KBM-7 (cell line): ENCODE results near the gene ATP6V0E2.

Experiments
- DNase-seq: peaks from one replicate; pipeline ENCODE4 v3.0.0-alpha.2; 2015
- in situ Hi-C: fragments of 300-500 bp; cut with MboI; formaldehyde crosslinking; loops from 2 replicates; pipeline ENCODE4 v1.14.3; 2020; ENCODE audit warnings: low sequenced_read_pairs, low pct_unique_long_range_greater_than_20kb, mixed read lengths

The ATP6V0E2 gene

DNA sequence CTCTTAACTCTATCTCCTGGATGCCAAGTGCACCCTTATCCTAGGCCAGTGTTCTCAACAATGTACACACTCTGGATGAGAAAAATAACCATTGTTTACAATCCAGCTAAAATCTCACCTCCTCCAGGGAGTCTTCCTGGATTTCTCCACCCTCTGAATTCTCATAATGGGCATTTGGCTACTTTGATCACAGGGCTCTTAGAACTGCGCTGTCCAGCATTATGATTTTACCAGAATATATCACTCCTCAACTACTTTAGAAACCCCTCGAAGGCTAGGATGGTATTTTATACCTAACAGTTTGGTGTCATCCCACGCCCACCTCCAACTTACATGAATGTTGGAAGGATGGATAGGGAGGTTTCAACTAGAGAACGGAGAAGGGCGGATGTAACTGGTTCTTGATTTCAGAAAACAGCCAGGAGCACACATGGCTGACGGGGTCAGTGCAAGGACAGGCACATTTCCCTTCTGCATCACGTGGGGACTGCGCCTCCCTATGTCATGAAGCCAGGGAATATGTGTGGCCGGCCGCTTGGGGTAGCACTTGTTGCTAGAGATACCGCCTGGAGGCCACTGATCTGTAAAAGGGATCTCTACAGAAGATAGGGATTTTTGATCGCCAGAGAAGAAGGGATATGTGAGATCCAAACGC lies 1.2 kb upstream of the ATP6V0E2 start:
- DNase-seq, result peak; percentile 76
- in situ Hi-C loops, result no loop called here

DNA sequence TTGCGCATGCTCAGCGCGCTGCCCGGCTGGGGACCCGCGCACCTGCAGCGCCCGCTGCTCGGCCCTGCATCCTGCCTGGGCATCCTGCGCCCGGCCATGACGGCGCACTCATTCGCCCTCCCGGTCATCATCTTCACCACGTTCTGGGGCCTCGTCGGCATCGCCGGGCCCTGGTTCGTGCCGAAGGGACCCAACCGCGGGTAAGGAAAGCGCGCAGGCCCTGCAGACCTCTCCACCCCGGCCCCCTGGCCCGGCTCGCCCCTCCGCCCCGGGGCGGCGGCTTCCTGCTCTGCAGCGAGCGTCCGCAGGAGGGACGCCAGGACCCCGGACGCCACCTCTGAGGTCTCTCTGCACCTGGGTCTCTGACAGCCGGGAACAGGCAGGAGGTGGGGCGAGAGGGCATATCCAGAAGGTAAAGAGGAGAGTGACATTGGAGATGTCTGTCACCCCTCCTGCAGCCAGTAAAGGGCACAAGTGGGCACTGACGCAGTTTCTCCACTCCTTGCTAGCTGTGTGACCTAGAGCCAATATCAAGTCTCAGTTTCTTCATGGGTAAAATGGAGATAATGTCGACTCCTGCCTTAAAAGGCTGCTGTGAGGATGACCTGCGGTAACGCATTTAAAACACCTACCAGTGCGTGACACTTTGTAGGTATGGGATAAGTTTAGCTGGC lies 338 bp downstream of the ATP6V0E2 start:
- no peak for DNase-seq
- in situ Hi-C loops, result no loop called here

DNA sequence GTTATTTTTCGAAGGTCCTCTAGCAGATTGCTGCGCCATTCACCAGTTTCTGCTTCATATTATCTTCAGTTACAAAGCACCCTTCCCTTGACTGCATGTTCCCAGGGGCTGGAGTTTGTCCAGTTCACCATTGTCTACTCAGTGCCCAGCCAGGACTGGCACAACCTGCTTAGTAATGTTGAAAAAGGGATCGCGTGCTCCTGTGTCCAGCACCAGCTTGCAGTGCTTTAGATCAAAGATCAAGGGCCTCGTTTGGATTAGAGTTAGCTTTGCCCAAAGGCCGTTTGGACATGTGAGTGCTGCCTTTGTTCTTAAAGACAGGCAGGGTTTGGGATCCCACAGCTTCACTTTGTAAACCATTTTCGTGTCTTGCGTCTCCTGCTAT lies 867 bp downstream of the ATP6V0E2 start:
- in situ Hi-C loops, result no loop called here

DNA sequence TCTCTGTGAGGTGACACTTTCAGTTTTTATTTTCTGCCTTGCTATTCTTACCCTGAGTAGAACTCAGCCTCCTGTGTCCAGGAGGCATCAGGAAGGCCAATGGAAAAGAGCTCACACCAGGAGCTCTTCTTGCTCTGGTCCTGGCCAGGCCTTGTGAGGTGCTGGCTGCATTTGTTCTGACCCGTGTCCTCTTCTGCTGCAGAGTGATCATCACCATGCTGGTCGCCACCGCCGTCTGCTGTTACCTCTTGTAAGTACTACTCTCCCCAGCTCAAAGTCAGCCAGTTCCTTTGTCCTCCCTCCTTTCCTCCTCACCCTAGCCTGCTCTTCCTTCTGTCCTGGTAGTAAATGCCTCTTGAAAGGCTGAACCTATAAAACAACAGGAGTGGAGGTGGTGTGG lies 1.6 kb downstream of the ATP6V0E2 start:
- no peak for DNase-seq
- in situ Hi-C loops, result no loop called here

More for the DNA sequence above, 867 bp downstream of the ATP6V0E2 start:
- DNase-seq, result no peak

GRCh38 chr7:149877890-149878522 lies 4.2 kb downstream of the ATP6V0E2 start:
- in situ Hi-C loops, result no loop called here
- no peak for DNase-seq

- in situ Hi-C loops, result no loop called here
- DNase-seq, result no peak
Measured at GRCh38 chr7:149878523-149878921, 4.8 kb downstream of the ATP6V0E2 start.

- in situ Hi-C loops, result no loop called here
- no peak for DNase-seq
Measured at GRCh38 chr7:149879271-149879743, 5.5 kb downstream of the ATP6V0E2 start.

DNA sequence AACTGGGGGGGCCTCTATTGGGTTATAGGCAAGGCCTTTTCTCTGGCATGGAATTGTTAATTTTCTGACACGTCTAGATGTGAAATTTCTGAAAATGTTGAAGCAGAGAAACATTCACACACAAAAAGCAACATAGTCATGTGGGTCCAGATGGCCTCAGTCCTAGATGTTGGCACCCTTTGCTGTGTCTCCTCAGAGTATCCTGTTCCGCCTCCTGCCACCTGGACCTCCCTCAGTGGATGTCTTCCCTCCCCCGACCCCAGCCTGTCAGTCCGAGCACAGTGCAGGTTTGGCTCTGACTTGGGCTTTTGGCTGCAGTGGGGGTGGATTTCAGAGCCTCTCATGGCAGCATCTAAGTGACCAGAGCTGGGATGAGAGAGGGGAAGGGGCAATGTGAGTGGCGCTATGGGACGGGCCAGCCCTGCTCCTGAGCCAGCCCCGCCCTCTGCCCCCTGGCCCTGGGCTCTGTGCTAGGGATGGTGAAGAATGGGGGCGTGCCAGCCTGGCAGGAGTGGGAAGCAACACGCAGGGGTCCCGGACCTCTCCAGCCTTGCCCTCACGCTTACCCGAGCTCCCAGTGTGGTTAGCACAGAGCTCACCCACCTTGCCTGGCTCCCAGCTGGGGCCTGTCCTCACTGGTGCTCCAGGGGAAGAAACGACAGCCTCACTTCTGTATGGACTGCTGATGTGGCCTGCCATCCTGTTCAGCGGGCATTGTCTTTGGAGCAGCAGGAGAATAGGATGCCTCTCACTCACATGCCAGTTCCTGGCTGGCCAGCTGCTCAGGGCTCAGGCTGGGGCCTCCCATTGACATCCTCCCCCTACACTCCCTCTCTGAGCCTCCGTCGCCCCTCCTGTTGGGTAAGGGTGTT lies 6.2 kb downstream of the ATP6V0E2 start:
- no peak for DNase-seq
- in situ Hi-C loops, result no loop called here

DNA sequence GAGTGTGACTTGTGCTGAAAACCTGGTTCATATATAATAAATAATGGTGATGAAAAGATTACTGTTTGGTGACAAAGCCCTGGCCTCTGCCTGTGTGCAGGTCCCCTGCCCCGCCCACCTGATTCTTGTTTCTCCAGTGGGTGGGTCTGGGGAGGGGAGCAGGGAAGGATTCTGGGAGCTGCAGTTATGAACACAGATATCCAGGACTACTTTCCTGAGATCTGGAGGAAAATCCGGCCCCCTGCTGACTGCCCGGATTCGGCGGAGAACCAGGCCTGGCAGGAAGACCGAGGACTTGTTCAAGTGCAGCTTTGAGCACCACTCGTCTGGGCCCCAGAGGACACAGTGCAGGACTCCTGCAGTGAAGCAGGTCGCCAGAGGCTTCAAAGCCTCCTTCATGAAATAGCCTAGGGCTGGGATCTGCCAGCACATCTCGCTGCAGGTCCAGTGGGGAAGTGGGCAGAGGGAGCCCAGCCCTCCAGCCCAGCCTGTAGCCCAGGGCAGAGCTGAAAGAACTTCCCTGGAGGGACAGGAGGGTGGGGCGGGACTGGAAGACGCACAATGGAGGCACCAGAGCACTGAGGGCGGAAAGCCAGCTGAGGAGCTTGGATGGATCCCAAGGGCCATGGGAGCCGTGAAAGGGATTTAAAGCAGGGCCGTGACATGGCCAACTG lies 7.0 kb downstream of the ATP6V0E2 start:
- in situ Hi-C loops, result no loop called here
- no peak for DNase-seq

GRCh38 chr7:149881328-149882247 lies 7.8 kb downstream of the ATP6V0E2 start:
- in situ Hi-C loops, result no loop called here
- no peak for DNase-seq

DNA sequence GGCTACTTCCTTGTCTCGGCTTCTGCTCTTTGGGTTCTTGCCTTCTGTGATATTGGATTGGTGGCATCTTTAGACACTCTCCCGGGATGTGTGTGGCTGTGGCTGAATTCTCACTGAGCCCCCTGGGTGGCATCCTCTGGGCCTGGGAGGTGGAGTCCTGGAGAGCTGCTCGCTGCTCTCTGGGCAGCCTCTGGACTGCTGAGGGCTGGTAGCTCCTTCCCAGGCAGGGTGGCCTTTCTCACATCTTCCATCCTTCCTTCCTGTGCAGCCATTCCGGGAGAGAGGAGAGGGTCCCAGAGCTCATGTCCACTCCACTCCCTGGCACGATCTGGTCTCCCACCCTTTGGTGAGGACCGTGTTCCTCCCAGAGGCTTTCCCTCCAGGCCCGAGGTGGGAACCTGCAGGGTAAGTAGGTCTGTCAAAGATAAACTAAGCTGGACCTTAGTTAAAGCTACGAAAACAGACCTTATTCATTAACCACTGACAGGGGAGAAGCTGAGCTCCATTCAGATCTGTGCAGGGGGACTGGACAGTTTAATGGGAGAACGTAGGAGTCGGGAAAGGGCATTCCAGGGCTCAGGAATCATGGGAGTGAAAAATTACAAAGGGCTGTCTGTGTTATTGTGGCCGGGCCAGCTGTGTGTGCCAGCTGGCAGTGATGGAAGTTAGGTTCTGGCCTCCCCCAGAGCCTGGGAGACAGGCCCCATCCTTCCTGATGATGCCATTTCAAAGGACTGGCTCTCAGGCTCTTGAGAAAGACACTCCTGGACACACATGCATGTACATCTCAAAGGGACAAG lies 8.7 kb downstream of the ATP6V0E2 start:
- in situ Hi-C loops, result no loop called here

GRCh38 chr7:149883048-149883438 lies 9.3 kb downstream of the ATP6V0E2 start:
- no peak for DNase-seq
- in situ Hi-C loops, result no loop called here

More for the DNA sequence above, 8.7 kb downstream of the ATP6V0E2 start:
- no peak for DNase-seq

- in situ Hi-C loops, result no loop called here
- peak; percentile 63 for DNase-seq
Measured at GRCh38 chr7:149883452-149883861, 9.7 kb downstream of the ATP6V0E2 start.

DNA sequence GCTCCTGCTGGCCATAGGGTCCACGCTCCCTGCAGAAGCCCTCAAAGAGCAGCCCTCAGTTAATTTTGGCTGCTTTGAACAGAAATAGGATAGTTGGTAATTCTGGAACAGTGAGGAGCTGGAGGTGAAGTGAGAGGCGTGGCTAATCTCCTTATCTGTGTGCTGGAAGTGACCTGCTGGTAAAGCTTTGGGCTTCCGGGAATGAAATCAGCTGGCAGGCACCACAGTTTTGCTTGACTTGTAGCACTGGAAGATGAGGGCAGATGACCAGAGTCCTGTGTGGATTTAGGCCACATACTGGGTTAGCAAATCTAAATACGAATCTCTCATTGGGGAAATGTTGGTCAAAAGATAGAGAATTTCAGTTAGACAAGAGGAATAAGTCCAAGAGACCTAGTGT lies 10.2 kb downstream of the ATP6V0E2 start:
- no peak for DNase-seq
- in situ Hi-C loops, result no loop called here

GRCh38 chr7:149884541-149884940 lies 10.8 kb downstream of the ATP6V0E2 start:
- in situ Hi-C loops, result no loop called here
- no peak for DNase-seq

DNA sequence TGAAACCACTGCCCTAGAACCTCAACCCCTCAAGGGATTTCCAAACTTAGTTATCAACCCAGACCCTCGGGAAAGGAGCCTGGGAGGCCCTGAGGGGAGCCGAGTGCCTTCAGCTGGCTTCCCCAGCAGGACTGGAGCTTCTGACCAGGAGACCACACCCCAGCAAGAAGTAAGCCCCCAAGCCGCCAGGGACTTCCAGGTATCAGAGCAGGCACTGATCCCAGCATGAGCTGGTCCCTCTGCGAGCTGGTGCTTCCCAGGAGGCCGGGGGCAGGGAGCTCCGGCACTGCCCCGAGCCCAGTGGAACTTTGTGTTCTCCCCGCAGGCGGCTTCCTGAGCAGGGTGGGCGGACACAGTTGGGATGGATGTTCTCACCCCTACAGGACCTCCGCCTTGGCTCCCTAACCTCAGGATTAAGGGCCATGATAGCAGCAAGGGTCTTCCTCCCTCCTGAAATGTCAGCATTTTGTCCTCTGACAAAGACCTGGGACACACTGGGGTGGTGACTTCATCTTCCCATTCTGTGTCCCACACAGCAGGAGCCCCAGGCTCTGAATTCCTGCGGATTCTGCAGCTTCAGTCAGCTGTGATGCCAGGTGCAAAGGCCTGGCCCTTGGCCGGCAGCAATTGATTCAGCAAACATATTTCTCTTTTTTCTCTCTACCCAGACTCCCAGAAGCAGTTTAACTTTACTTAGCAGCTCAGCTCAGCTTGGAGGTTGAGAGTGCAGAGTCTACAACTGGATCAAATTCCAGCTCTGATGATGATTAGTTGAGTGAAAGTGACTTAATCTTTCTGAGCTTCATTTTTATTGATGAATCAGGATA lies 11.6 kb downstream of the ATP6V0E2 start:
- no peak for DNase-seq
- in situ Hi-C loops, result no loop called here
